T follicular helper cell (primary cell): Measurements from ENCODE around the gene SNX21.
A peak's percentile ranks its signal among the peaks of the same experiment; 100 is the strongest.
"Not testable (repeated sequence)": the region's sequence is repeated elsewhere in the genome, so short reads cannot be mapped to it uniquely, and the experiment has no call there.

Experiments used
- DNase-seq: peaks from one replicate; pipeline ENCODE4 v3.0.0-alpha.2; 2020; ENCODE audit warnings: low read depth
- total RNA-seq, 2 experiments: gene quantifications; one replicate each; lab custom pipeline; 2026; lab: John Stamatoyannopoulos, UW

SNX21 gene
- 0.65 to 3.9 reads per million in 2 experiments for total RNA-seq

- DNase-seq = peak; percentile 6
Observed at GRCh38 chr20:45833030-45833882, at the start of gene SNX21. Gene SNX21 (plus strand): TSS chr20:45833799. CDS start chr20:45833920, 121 bp downstream.

- DNase-seq = no peak
Observed at GRCh38 chr20:45788351-45788750, 45.2 kb upstream of the SNX21 start.

- DNase-seq = no peak
Observed at GRCh38 chr20:45792317-45793118, 41.1 kb upstream of the SNX21 start.

GRCh38 chr20:45796337-45797065 is 37.1 kb upstream of the SNX21 start:
- DNase-seq = no peak

- not testable (repeated sequence) for DNase-seq
Observed at GRCh38 chr20:45797510-45797909, 36.1 kb upstream of the SNX21 start.

GRCh38 chr20:45797955-45798354 is 35.6 kb upstream of the SNX21 start:
- DNase-seq = not testable (repeated sequence)

GRCh38 chr20:45798935-45799642 is 34.5 kb upstream of the SNX21 start:
- DNase-seq = peak; percentile 38

- DNase-seq = no peak
Observed at GRCh38 chr20:45801851-45802250, 31.7 kb upstream of the SNX21 start.

GRCh38 chr20:45810191-45810970 is 23.2 kb upstream of the SNX21 start:
- DNase-seq = no peak

- peak; percentile 91 for DNase-seq
Observed at GRCh38 chr20:45812157-45813005, 21.2 kb upstream of the SNX21 start, which contains the start of gene UBE2C. Gene UBE2C (plus strand): TSS chr20:45812644. CDS start chr20:45812696, 52 bp downstream.

- no peak for DNase-seq
Observed at GRCh38 chr20:45813006-45813340, 20.6 kb upstream of the SNX21 start.

GRCh38 chr20:45813489-45813888 is 20.1 kb upstream of the SNX21 start:
- DNase-seq = no peak

GRCh38 chr20:45814314-45814713 is 19.3 kb upstream of the SNX21 start:
- no peak for DNase-seq

- DNase-seq = no peak
Observed at GRCh38 chr20:45816951-45817350, 16.6 kb upstream of the SNX21 start.

- no peak for DNase-seq
Observed at GRCh38 chr20:45817376-45818194, 16.0 kb upstream of the SNX21 start.

GRCh38 chr20:45818239-45818638 is 15.4 kb upstream of the SNX21 start:
- DNase-seq = no peak

- no peak for DNase-seq
Observed at GRCh38 chr20:45819466-45819865, 14.1 kb upstream of the SNX21 start.

- DNase-seq = no peak
Observed at GRCh38 chr20:45821947-45822346, 11.7 kb upstream of the SNX21 start.

- DNase-seq = no peak
Observed at GRCh38 chr20:45822857-45823256, 10.7 kb upstream of the SNX21 start.
